ENCODE data around the gene UACA. TPM values are rescaled to one million over a fixed set of nuclear protein-coding genes. Genes with fewer than 3 reads are reported as not detected.

UACA gene
- total and polyA plus RNA-seq, 3 donors from 2014 or later, result 10.2 to 65.1 (median 56.9) TPM

DNA sequence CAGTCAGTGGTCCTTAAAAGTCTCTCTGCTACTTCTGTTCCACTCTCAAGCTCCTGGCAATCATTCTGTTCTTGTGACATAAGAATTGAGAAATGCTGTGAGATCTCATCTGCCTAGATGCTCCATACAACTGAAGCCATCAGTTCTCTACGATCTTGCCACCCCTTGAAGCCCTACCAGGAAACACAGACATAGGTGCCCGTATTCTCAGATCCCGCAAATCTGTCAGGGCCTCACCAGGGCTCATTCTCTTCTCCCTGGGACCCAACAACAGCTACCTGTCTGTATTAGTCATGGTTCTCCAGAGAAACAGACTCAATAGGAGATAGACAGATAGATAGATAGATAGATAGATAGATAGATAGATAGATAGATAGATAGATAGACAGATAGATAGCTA, 149.1 kb downstream of the UACA start:
- intact Hi-C loops (cut with DNase I; ENCODE audit: low total_unique reads), result no loop called here
- TF ChIP-seq, protein P1, sequence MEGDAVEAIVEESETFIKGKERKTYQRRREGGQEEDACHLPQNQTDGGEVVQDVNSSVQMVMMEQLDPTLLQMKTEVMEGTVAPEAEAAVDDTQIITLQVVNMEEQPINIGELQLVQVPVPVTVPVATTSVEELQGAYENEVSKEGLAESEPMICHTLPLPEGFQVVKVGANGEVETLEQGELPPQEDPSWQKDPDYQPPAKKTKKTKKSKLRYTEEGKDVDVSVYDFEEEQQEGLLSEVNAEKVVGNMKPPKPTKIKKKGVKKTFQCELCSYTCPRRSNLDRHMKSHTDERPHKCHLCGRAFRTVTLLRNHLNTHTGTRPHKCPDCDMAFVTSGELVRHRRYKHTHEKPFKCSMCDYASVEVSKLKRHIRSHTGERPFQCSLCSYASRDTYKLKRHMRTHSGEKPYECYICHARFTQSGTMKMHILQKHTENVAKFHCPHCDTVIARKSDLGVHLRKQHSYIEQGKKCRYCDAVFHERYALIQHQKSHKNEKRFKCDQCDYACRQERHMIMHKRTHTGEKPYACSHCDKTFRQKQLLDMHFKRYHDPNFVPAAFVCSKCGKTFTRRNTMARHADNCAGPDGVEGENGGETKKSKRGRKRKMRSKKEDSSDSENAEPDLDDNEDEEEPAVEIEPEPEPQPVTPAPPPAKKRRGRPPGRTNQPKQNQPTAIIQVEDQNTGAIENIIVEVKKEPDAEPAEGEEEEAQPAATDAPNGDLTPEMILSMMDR (IDR thresholded peaks at IDR 0.05), result no peak
- no peak for TF ChIP-seq POLR2A (IDR thresholded peaks at IDR 0.05)
- no peak overlapping the region for H3K27ac ChIP-seq
- DNase-seq, result no peak
- peaks cover 2% of the 10 kb centered on the region for H3K4me1 ChIP-seq
- H3K4me3 ChIP-seq, result no peak overlapping the region
- no peaks in the 10 kb centered on the region for H3K27me3 ChIP-seq
- H3K36me3 ChIP-seq (ENCODE audit: low read depth, missing control alignments), result no peaks in the 10 kb centered on the region
- H3K9me3 ChIP-seq, result no peaks in the 10 kb centered on the region
- 93% methylated on average over 3 of the region's 3 CpGs for WGBS, 2 donors

DNA sequence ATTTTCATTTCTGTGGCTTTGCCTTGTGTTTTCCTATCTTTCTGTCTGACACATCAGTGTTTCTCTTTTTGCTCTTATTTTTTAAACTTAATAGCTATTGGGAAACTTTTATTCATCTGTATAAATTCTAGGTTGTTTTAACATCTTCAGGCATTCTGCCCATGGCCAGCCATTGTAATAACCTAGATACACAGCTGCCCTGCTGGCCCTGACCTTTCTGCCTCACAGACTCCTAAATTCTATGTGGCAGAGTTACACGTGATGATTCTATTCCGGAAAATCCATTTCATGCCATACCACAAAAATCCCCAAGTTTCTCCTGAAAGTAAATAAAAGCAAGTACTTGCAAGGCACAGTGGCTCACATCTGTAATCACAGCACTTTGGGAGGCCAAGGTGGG, 150.1 kb downstream of the UACA start:
- 51 to 57% methylated on average over 2 of the region's 2 CpGs for WGBS, 2 donors
- no peak for TF ChIP-seq POLR2A (IDR thresholded peaks at IDR 0.05)
- TF ChIP-seq, protein P1 (IDR thresholded peaks at IDR 0.05), result no peak
- intact Hi-C loops (cut with DNase I; ENCODE audit: low total_unique reads), result no loop called here
- Histone ChIP-seq H3K9me3 (no peaks in the 10 kb centered on the region), H3K36me3 (ENCODE audit: low read depth, missing control alignments) (no peaks in the 10 kb centered on the region), H3K4me3 (no peak overlapping the region), H3K27ac (no peak overlapping the region), H3K4me1 (peaks cover 2% of the 10 kb centered on the region), H3K27me3 (no peaks in the 10 kb centered on the region)
- no peak for DNase-seq

DNA sequence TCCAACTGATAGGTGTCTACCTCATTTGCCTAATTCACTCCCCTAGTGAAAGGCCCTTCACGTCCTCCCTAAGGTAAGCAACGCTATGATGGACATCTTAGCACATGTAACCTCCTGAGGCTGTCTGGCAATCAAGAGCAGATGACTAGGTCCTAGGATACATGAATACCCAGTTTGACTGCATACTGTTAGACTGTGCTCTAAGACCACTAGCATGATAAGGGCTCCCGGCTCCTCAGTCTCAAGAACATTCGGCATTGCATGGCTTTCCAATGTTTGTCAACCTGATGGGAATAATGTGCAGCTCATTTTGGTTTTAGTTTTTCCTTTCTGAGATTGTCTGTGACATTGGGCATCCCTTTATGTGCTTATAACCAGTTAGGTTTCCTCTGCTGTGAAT, 152.1 kb downstream of the UACA start:
- H3K4me3 ChIP-seq, result no peak overlapping the region
- TF ChIP-seq, protein P1 (IDR thresholded peaks at IDR 0.05), result no peak
- DNase-seq, result no peak
- H3K27ac ChIP-seq, result no peak overlapping the region
- no peaks in the 10 kb centered on the region for H3K9me3 ChIP-seq
- peaks cover 2% of the 10 kb centered on the region for H3K4me1 ChIP-seq
- no peaks in the 10 kb centered on the region for H3K27me3 ChIP-seq
- 92 to 98% methylated on average over 4 of the region's 4 CpGs for WGBS, 2 donors
- no peaks in the 10 kb centered on the region for H3K36me3 ChIP-seq (ENCODE audit: low read depth, missing control alignments)
- intact Hi-C loops (cut with DNase I; ENCODE audit: low total_unique reads), result no loop called here

DNA sequence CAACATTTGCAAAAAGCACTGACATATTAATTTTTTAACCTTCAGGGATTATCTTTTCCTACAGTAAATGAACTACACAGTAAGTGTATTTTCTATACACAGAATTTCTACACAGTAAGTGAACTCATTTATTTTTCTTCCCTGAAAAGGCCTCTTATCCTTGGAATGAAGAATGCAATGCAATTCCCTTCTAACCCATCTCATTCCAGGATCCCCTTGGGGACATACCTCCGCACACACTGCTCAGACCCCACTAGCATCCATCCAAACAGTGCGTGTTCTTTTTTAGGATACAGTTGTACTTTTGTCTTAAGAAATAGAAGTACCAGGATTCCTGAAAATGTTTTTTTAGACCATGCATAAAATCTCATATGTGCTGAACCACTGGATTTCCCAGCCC, 152.8 kb downstream of the UACA start:
- no peak for DNase-seq
- intact Hi-C loops (cut with DNase I; ENCODE audit: low total_unique reads), result no loop called here
- 66 to 71% methylated on average over 2 of the region's 2 CpGs for WGBS, 2 donors
- H3K4me1 ChIP-seq, result peaks cover 2% of the 10 kb centered on the region
- no peaks in the 10 kb centered on the region for H3K9me3 ChIP-seq
- no peaks in the 10 kb centered on the region for H3K27me3 ChIP-seq
- no peaks in the 10 kb centered on the region for H3K36me3 ChIP-seq (ENCODE audit: low read depth, missing control alignments)
- no peak overlapping the region for H3K27ac ChIP-seq
- TF ChIP-seq, protein P1 (IDR thresholded peaks at IDR 0.05), result no peak
- TF ChIP-seq POLR2A (IDR thresholded peaks at IDR 0.05), result no peak
- no peak overlapping the region for H3K4me3 ChIP-seq

DNA sequence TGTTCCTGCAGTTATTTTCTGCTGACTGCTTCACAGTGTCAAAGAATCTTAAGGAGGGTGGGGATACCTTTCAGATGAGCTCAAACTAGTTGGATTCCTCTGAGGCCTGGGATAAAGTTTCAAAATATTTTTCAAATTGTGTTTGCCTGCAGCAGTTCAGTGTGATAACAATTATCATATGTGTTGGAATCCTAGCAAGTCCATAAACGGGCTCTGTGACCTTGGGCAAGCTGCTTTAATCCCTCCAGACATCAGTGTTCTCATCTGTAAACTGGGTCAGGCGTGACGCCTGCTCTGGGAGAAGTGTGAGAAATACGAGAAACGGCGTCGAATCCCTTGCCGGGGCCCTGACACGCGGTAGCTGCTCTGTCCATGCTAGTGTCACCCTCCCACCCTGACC, 153.5 kb downstream of the UACA start:
- H3K27ac ChIP-seq, result no peak overlapping the region

More for the DNA sequence above, 153.5 kb downstream of the UACA start:
- no peak for DNase-seq
- Histone ChIP-seq H3K9me3 (no peaks in the 10 kb centered on the region), H3K4me1 (peaks cover 8% of the 10 kb centered on the region), H3K4me3 (no peak overlapping the region), H3K36me3 (ENCODE audit: low read depth, missing control alignments) (no peaks in the 10 kb centered on the region), H3K27me3 (no peaks in the 10 kb centered on the region)
- TF ChIP-seq, protein P1 (IDR thresholded peaks at IDR 0.05), result no peak
- TF ChIP-seq POLR2A (IDR thresholded peaks at IDR 0.05), result no peak
- 51 to 73% methylated on average over 10 of the region's 10 CpGs for WGBS, 2 donors
- intact Hi-C loops (cut with DNase I; ENCODE audit: low total_unique reads), result no loop called here
